Suprapubic skin (tissue), 4 donors: Measurements from ENCODE around the gene KLRC2.

Source experiments
- POLR2A ChIP-seq, 2 donors: fragments of 450-650 bp; IDR thresholded peaks; one replicate each; pipeline ENCODE4 v1.6.1; 2017; ENCODE audit warnings: antibody characterized with exemption in 2 of 2, mild to moderate bottlenecking in 2 of 2, moderate library complexity in 2 of 2
- POLR2AphosphoS5 ChIP-seq, 3 donors: sonication (generic); formaldehyde crosslinking; IDR thresholded peaks; one replicate each; pipeline ENCODE4 v1.6.1; 2017; ENCODE audit warnings: antibody characterized with exemption in 3 of 3
- TF ChIP-seq, protein P1 (sequence below), 2 donors: fragments of 200-600 bp in 1 of 2; fragments of 450-650 bp in 1 of 2; sonication (generic) in 1 of 2; IDR thresholded peaks; one replicate each; pipeline ENCODE4 v1.5.1; 2016 to 2019; ENCODE audit warnings: antibody characterized with exemption in 2 of 2, mild to moderate bottlenecking in 1 of 2, moderate library complexity in 1 of 2

DNA sequence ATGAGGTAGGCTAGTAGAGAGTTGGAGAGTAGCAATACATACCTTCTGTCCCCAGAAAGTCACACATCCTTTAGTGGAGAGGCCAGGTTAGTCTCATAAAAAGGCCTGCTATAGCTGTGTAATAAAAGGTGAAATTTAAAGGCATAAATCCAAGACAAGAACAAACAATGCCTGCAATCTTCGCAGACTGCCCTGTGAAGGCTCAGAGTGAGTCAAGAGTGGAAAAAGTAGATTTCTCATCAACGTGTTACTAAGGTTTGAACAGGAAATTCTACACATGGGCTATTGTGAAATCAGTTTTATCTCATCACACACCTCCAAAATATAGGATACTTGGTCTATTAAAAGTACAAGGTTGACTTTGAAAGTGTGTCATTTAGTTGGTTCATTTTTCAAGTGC, 17.3 kb upstream of the KLRC2 start, which contains the start of gene KLRC1:
- TF ChIP-seq, protein P1, sequence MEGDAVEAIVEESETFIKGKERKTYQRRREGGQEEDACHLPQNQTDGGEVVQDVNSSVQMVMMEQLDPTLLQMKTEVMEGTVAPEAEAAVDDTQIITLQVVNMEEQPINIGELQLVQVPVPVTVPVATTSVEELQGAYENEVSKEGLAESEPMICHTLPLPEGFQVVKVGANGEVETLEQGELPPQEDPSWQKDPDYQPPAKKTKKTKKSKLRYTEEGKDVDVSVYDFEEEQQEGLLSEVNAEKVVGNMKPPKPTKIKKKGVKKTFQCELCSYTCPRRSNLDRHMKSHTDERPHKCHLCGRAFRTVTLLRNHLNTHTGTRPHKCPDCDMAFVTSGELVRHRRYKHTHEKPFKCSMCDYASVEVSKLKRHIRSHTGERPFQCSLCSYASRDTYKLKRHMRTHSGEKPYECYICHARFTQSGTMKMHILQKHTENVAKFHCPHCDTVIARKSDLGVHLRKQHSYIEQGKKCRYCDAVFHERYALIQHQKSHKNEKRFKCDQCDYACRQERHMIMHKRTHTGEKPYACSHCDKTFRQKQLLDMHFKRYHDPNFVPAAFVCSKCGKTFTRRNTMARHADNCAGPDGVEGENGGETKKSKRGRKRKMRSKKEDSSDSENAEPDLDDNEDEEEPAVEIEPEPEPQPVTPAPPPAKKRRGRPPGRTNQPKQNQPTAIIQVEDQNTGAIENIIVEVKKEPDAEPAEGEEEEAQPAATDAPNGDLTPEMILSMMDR (IDR thresholded peaks at IDR 0.05) = no peak
- TF ChIP-seq POLR2AphosphoS5 (IDR thresholded peaks at IDR 0.05) (no peak), POLR2A (IDR thresholded peaks at IDR 0.05) (no peak)
